ENCODE data around the gene KCTD16.
A peak's percentile ranks its signal among the peaks of the same experiment; 100 is the strongest.

The KCTD16 gene

GRCh38 chr5:144393641-144394435 lies 223.2 kb downstream of the KCTD16 start:
- H3K27me3 ChIP-seq (replicated peaks; ENCODE audit: insufficient read depth, low read length): no peaks in the 10 kb centered on the region
- H3K36me3 ChIP-seq (replicated peaks; ENCODE audit: insufficient read depth, low read length): no peaks in the 10 kb centered on the region
- H2AFZ ChIP-seq (ENCODE audit: low read length): no peak overlapping the region
- H3K9ac ChIP-seq (ENCODE audit: low read length): no peak overlapping the region
- no peaks in the 10 kb centered on the region for H3K79me2 ChIP-seq (ENCODE audit: low read length)
- no peaks in the 10 kb centered on the region for H3K9me2 ChIP-seq (replicated peaks; ENCODE audit: insufficient read depth, low read length)
- no peak for TF ChIP-seq CTCF (IDR thresholded peaks at IDR 0.05; ENCODE audit: low read length)
- TF ChIP-seq EZH2 (optimal IDR thresholded peaks at IDR 0.05; ENCODE audit: low read depth, low read length): no peak
- TF ChIP-seq EZH2phosphoT487 (IDR thresholded peaks at IDR 0.05; ENCODE audit: low read length): no peak
- no peaks in the 10 kb centered on the region for H3K4me1 ChIP-seq (ENCODE audit: low read length)
- no peaks in the 10 kb centered on the region for H4K20me1 ChIP-seq (ENCODE audit: insufficient read depth, low read length)
- H3K9me3 ChIP-seq (replicated peaks; ENCODE audit: insufficient read depth, low read length): no peaks in the 10 kb centered on the region
- no peak overlapping the region for H3K4me2 ChIP-seq (ENCODE audit: low read depth, low read length)
- H3K4me3 ChIP-seq (ENCODE audit: low read length): no peak overlapping the region
- no peaks in the 10 kb centered on the region for H3F3A ChIP-seq (ENCODE audit: insufficient read depth, low read length)
- H3K27ac ChIP-seq (ENCODE audit: low read length): no peak overlapping the region
- DNase-seq: no peak

DNA sequence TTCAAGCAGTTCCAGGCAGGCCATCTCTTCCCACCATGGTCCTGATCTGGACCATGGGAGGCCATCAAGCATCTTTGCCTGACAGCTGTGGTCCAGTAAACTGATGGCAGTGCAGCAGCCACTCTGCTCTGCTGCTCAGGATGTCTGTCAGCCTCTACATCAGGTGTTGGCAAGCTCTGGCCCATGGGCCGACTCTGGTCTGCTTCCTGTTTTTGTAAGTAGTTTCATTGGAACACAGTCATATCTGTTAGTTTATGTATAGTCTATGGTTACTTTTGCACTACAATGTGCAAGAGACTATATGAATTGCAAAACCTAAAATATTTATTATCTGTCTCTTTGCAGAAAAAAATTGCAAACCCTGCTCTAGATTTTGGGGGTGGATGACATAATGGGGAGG lies 225.0 kb downstream of the KCTD16 start:
- H3F3A ChIP-seq (ENCODE audit: insufficient read depth, low read length): no peaks in the 10 kb centered on the region
- no peaks in the 10 kb centered on the region for H3K9me2 ChIP-seq (replicated peaks; ENCODE audit: insufficient read depth, low read length)
- TF ChIP-seq CTCF (IDR thresholded peaks at IDR 0.05; ENCODE audit: low read length): no peak
- no peak for TF ChIP-seq EZH2 (optimal IDR thresholded peaks at IDR 0.05; ENCODE audit: low read depth, low read length)
- TF ChIP-seq EZH2phosphoT487 (IDR thresholded peaks at IDR 0.05; ENCODE audit: low read length): no peak
- no peaks in the 10 kb centered on the region for H3K36me3 ChIP-seq (replicated peaks; ENCODE audit: insufficient read depth, low read length)
- DNase-seq: peak; percentile 9
- H3K9ac ChIP-seq (ENCODE audit: low read length): no peak overlapping the region
- H2AFZ ChIP-seq (ENCODE audit: low read length): no peak overlapping the region
- H3K4me3 ChIP-seq (ENCODE audit: low read length): no peak overlapping the region
- H4K20me1 ChIP-seq (ENCODE audit: insufficient read depth, low read length): no peaks in the 10 kb centered on the region
- H3K4me1 ChIP-seq (ENCODE audit: low read length): no peaks in the 10 kb centered on the region
- H3K9me3 ChIP-seq (replicated peaks; ENCODE audit: insufficient read depth, low read length): no peaks in the 10 kb centered on the region
- H3K4me2 ChIP-seq (ENCODE audit: low read depth, low read length): no peak overlapping the region
- H3K27me3 ChIP-seq (replicated peaks; ENCODE audit: insufficient read depth, low read length): no peaks in the 10 kb centered on the region
- no peak overlapping the region for H3K27ac ChIP-seq (ENCODE audit: low read length)
- no peaks in the 10 kb centered on the region for H3K79me2 ChIP-seq (ENCODE audit: low read length)

GRCh38 chr5:144403058-144403457 lies 232.4 kb downstream of the KCTD16 start:
- no peaks in the 10 kb centered on the region for H3K4me1 ChIP-seq (ENCODE audit: low read length)
- H3F3A ChIP-seq (ENCODE audit: insufficient read depth, low read length): no peaks in the 10 kb centered on the region
- no peak overlapping the region for H3K4me2 ChIP-seq (ENCODE audit: low read depth, low read length)
- no peaks in the 10 kb centered on the region for H3K9me2 ChIP-seq (replicated peaks; ENCODE audit: insufficient read depth, low read length)
- no peak for TF ChIP-seq CTCF (IDR thresholded peaks at IDR 0.05; ENCODE audit: low read length)
- no peaks in the 10 kb centered on the region for H3K36me3 ChIP-seq (replicated peaks; ENCODE audit: insufficient read depth, low read length)
- H2AFZ ChIP-seq (ENCODE audit: low read length): no peak overlapping the region
- no peak overlapping the region for H3K9ac ChIP-seq (ENCODE audit: low read length)
- H3K9me3 ChIP-seq (replicated peaks; ENCODE audit: insufficient read depth, low read length): no peaks in the 10 kb centered on the region
- H3K27me3 ChIP-seq (replicated peaks; ENCODE audit: insufficient read depth, low read length): no peaks in the 10 kb centered on the region
- no peak overlapping the region for H3K27ac ChIP-seq (ENCODE audit: low read length)
- H3K4me3 ChIP-seq (ENCODE audit: low read length): no peak overlapping the region
- H4K20me1 ChIP-seq (ENCODE audit: insufficient read depth, low read length): no peaks in the 10 kb centered on the region
- H3K79me2 ChIP-seq (ENCODE audit: low read length): no peaks in the 10 kb centered on the region
- DNase-seq: no peak
